Esophagus squamous epithelium (tissue), 5 donors: ENCODE results near the gene CPA5. TPM values are rescaled to one million over a fixed set of nuclear protein-coding genes. Genes with fewer than 3 reads are reported as not detected.

Experiments used
- DNase-seq: peaks from one replicate; lab custom pipeline; 2025; lab: John Stamatoyannopoulos, UW
- H3K27ac ChIP-seq, 4 donors: fragments of 200-600 bp; sonication (generic); one replicate each; pipeline ENCODE4 v1.5.1; 2016 to 2019; ENCODE audit warnings: mild to moderate bottlenecking in 1 of 4
- H3K27me3 ChIP-seq, 4 donors: fragments of 200-600 bp; sonication (generic); 1 replicate in 3 of 4; 2 replicates in 1 of 4; pipeline versions ENCODE4 v1.5.1 to v1.6.0; 2017 to 2021; ENCODE audit warnings: antibody characterized with exemption in 1 of 4
- H3K36me3 ChIP-seq, 3 donors: fragments of 200-600 bp; sonication (generic); one replicate each; pipeline ENCODE4 v1.5.1; 2016 to 2019
- H3K4me1 ChIP-seq, 3 donors: fragments of 200-600 bp; sonication (generic); one replicate each; pipeline ENCODE4 v1.5.1; 2017 to 2019
- H3K4me3 ChIP-seq, 4 donors: fragments of 200-600 bp; sonication (generic); 1 replicate in 3 of 4; 2 replicates in 1 of 4; pipeline ENCODE4 v1.5.1; 2016 to 2019; ENCODE audit warnings: mild to moderate bottlenecking in 2 of 4, moderate library complexity in 1 of 4
- H3K9me3 ChIP-seq, 3 donors: fragments of 200-600 bp; sonication (generic); one replicate each; pipeline ENCODE4 v1.5.1; 2016 to 2019
- POLR2A ChIP-seq, 4 donors: fragments of 450-650 bp; IDR thresholded peaks; one replicate each; pipeline ENCODE4 v1.6.1; 2017; ENCODE audit warnings: antibody characterized with exemption in 4 of 4, mild to moderate bottlenecking in 4 of 4, moderate library complexity in 3 of 4
- WGBS, 2 donors: methylation state at CpG; one replicate each; pipeline ENCODE4 v1.1.5; 2018; 5-methylcytosine and 5-hydroxymethylcytosine counted together
- intact Hi-C: fragments of 100-400 bp; cut with DNase I; formaldehyde crosslinking; loops from one replicate; pipeline ENCODE4 v1.15.0; 2022
- total RNA-seq, 4 donors: library from RNA; depleted of rRNA; stranded (reverse); fragments of >200 nt; gene quantifications; one replicate each; pipeline ENCODE4 v1.1.0, GENCODE V29; 2016
- TF ChIP-seq, protein P1 (sequence below), 6 experiments: fragments of 450-650 bp in 4 of 6; fragments of 200-600 bp in 2 of 6; sonication (generic) in 2 of 6; IDR thresholded peaks; one replicate each; pipeline ENCODE4 v1.5.1; 2016 to 2019; ENCODE audit warnings: antibody characterized with exemption in 6 of 6, mild to moderate bottlenecking in 4 of 6, moderate library complexity in 4 of 6
- donor health status: DM: yes; HTN: yes; CAD: no.

CPA5 gene
- total RNA-seq, 4 donors from 2014 or later = not detected

GRCh38 chr7:130303982-130304381, 40.6 kb upstream of the CPA5 start:
- 82 to 94% methylated on average over 5 of the region's 5 CpGs for WGBS, 2 donors
- intact Hi-C loops = no loop called here
- Histone ChIP-seq H3K27me3 (no peaks in the 10 kb centered on the region), H3K9me3 (no peaks in the 10 kb centered on the region), H3K4me3 (no peak overlapping the region), H3K4me1 (peaks cover 0 to 11% (median 8%) of the 10 kb centered on the region in 3 donors), H3K36me3 (no peaks in the 10 kb centered on the region), H3K27ac (no peak overlapping the region)
- no peak for DNase-seq
- no peak for TF ChIP-seq POLR2A (IDR thresholded peaks at IDR 0.05)
- TF ChIP-seq, protein P1, sequence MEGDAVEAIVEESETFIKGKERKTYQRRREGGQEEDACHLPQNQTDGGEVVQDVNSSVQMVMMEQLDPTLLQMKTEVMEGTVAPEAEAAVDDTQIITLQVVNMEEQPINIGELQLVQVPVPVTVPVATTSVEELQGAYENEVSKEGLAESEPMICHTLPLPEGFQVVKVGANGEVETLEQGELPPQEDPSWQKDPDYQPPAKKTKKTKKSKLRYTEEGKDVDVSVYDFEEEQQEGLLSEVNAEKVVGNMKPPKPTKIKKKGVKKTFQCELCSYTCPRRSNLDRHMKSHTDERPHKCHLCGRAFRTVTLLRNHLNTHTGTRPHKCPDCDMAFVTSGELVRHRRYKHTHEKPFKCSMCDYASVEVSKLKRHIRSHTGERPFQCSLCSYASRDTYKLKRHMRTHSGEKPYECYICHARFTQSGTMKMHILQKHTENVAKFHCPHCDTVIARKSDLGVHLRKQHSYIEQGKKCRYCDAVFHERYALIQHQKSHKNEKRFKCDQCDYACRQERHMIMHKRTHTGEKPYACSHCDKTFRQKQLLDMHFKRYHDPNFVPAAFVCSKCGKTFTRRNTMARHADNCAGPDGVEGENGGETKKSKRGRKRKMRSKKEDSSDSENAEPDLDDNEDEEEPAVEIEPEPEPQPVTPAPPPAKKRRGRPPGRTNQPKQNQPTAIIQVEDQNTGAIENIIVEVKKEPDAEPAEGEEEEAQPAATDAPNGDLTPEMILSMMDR (IDR thresholded peaks at IDR 0.05) = no peak

DNA sequence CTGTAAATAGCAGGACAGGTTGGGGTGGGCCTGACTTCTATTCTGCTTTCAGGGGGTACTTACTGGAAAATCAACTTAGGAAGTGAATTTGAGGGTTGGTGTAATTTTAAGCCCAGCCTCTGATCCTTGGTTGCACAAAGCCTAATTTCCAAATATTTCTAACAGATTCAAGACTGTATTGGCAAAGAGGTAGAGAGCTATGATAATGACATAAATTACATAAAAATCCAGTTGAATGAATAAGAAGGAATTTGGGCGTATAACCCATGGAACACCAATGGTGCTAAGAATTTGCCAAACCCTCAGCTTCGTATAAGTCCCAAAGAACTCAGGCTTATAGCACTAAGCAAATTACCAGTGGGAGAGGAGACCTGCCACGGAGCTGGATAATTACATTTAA, 39.7 kb upstream of the CPA5 start:
- 87 to 92% methylated on average over 3 of the region's 3 CpGs for WGBS, 2 donors

DNA sequence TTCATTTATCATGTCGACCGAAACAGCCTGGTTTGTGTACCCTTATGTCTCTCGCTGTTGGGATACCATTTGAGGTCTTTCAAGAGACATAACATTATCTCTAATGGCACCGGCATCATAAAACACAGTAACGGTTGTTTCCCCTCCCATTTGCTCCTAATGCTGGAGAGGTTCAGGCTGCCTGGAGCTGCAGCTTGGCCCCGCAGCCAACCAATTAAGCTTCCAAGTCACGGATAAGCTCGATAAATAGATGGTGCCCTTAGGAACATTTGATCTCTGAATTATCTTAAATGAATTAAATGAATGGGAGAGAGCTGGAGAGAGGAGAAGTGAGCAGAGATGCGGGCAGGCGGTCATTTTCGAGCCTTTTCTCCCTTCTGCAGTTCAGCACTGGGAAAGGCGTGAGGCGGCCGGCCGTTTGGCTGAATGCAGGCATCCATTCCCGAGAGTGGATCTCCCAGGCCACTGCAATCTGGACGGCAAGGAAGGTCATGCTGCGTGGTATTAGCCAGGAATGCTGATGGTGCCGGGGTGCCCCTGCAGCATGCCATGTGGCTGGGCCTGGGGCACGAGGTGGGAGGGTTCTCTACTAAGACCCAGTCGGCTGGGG, 39.1 kb upstream of the CPA5 start:
- Histone ChIP-seq H3K4me3 (no peak overlapping the region), H3K27me3 (no peaks in the 10 kb centered on the region), H3K36me3 (no peaks in the 10 kb centered on the region), H3K9me3 (no peaks in the 10 kb centered on the region), H3K4me1 (no peaks in the 10 kb centered on the region), H3K27ac (no peak overlapping the region)
- intact Hi-C loops = no loop called here
- no peak for TF ChIP-seq POLR2A (IDR thresholded peaks at IDR 0.05)
- TF ChIP-seq, protein P1 (IDR thresholded peaks at IDR 0.05) = no peak
- WGBS, 2 donors = 86 to 88% methylated on average over 16 to 19 of the region's 21 CpGs
- no peak for DNase-seq

More for the DNA sequence above, 39.7 kb upstream of the CPA5 start:
- no peaks in the 10 kb centered on the region for H3K27me3 ChIP-seq
- intact Hi-C loops = no loop called here
- no peak overlapping the region for H3K27ac ChIP-seq
- no peaks in the 10 kb centered on the region for H3K36me3 ChIP-seq
- TF ChIP-seq POLR2A (IDR thresholded peaks at IDR 0.05) = no peak
- TF ChIP-seq, protein P1 (IDR thresholded peaks at IDR 0.05) = no peak
- no peaks in the 10 kb centered on the region for H3K9me3 ChIP-seq
- DNase-seq = no peak
- peaks cover 0 to 2% (median 0%) of the 10 kb centered on the region in 3 donors for H3K4me1 ChIP-seq
- no peak overlapping the region for H3K4me3 ChIP-seq

DNA sequence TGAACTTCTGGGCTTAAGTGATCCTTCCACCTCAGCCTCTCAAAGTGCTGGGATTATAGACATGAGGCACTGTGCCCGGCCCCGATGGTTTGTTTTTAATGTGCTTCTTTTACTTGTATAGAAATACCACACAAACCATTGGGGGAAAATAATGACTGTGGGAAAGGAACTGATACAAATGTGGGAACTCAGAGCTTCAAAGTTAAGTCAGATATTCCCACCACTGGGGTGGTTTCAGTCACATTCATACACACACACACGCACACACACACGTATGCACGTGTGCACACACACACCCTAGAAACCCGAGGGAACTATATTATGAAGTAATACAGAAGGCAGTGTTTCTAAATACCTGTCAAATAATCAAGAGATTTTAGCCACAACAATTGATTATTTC, 34.6 kb upstream of the CPA5 start:
- H3K36me3 ChIP-seq = no peaks in the 10 kb centered on the region
- intact Hi-C loops = no loop called here
- H3K4me3 ChIP-seq = no peak overlapping the region
- no peaks in the 10 kb centered on the region for H3K4me1 ChIP-seq
- 52 to 75% methylated on average over 6 of the region's 6 CpGs for WGBS, 2 donors
- no peaks in the 10 kb centered on the region for H3K9me3 ChIP-seq
- H3K27ac ChIP-seq = no peak overlapping the region
- no peak for DNase-seq
- no peaks in the 10 kb centered on the region for H3K27me3 ChIP-seq
- TF ChIP-seq, protein P1 (IDR thresholded peaks at IDR 0.05) = no peak
- TF ChIP-seq POLR2A (IDR thresholded peaks at IDR 0.05) = no peak

- 81% methylated on average over 6 of the region's 6 CpGs for WGBS, 2 donors
- Histone ChIP-seq H3K4me3 (no peak overlapping the region), H3K4me1 (no peaks in the 10 kb centered on the region), H3K27ac (no peak overlapping the region), H3K36me3 (no peaks in the 10 kb centered on the region), H3K27me3 (peaks cover 0 to 4% (median 0%) of the 10 kb centered on the region in 4 donors), H3K9me3 (no peaks in the 10 kb centered on the region)
- intact Hi-C loops = no loop called here
- TF ChIP-seq, protein P1 (IDR thresholded peaks at IDR 0.05) = no peak
- no peak for TF ChIP-seq POLR2A (IDR thresholded peaks at IDR 0.05)
- DNase-seq = no peak
Measured at GRCh38 chr7:130314305-130314704, 30.3 kb upstream of the CPA5 start.
